GM12864 (cell line): ENCODE data around the gene EEFSEC.

Experiments used
- DNase-seq: peaks from one replicate; pipeline ENCODE4 v3.0.0-alpha.2; 2011; ENCODE audit warnings: low read depth
- H3K4me3 ChIP-seq: 2 replicates; pipeline ENCODE4 v1.5.1; 2011; ENCODE audit warnings: mild to moderate bottlenecking, low read depth, low read length, control low read depth
- CTCF ChIP-seq: IDR thresholded peaks from 2 replicates; pipeline ENCODE4 v1.5.1; 2011; ENCODE audit warnings: low read depth, mild to moderate bottlenecking, moderate library complexity, low read length, control low read depth, inconsistent platforms; ENCODE audit errors: missing control alignments

Gene EEFSEC

GRCh38 chr3:128270559-128271492 lies 117.5 kb downstream of the EEFSEC start:
- H3K4me3 ChIP-seq: no peak overlapping the region
- TF ChIP-seq CTCF: no peak
- DNase-seq: no peak

- TF ChIP-seq CTCF: no peak
- no peak for DNase-seq
- no peak overlapping the region for H3K4me3 ChIP-seq
Measured at GRCh38 chr3:128271536-128272332, 118.5 kb downstream of the EEFSEC start.

GRCh38 chr3:128273109-128273840 lies 120.0 kb downstream of the EEFSEC start:
- no peak overlapping the region for H3K4me3 ChIP-seq
- no peak for TF ChIP-seq CTCF
- no peak for DNase-seq

- DNase-seq: no peak
- no peak for TF ChIP-seq CTCF
- H3K4me3 ChIP-seq: no peak overlapping the region
Measured at GRCh38 chr3:128273841-128274573, 120.7 kb downstream of the EEFSEC start.

GRCh38 chr3:128274837-128275236 lies 121.6 kb downstream of the EEFSEC start:
- DNase-seq: no peak
- no peak for TF ChIP-seq CTCF
- H3K4me3 ChIP-seq: no peak overlapping the region

- DNase-seq: no peak
- TF ChIP-seq CTCF: no peak
- H3K4me3 ChIP-seq: no peak overlapping the region
Measured at GRCh38 chr3:128275316-128276145, 122.2 kb downstream of the EEFSEC start.
